Measurements from ENCODE around the gene AOAH. TPM values are rescaled to one million over a fixed set of nuclear protein-coding genes. Genes with fewer than 3 reads are reported as not detected.

AOAH gene
- total RNA-seq, 1 experiment from 2014 or later, result 0.39 TPM

- WGBS (ENCODE audit: extremely low coverage, insufficient read length, low lambda C conversion rate), result no CpG with 5 or more reads among the region's 3 CpGs
- H2BK20ac ChIP-seq (ENCODE audit: low read depth, low read length, poor library complexity, severe bottlenecking), result no peak overlapping the region
These were observed 134.9 kb downstream of the AOAH start for GRCh38 chr7:36589391-36589790.

More at GRCh38 chr7:36589391-36589790, 134.9 kb downstream of the AOAH start:
- H3K9me3 ChIP-seq (ENCODE audit: control insufficient read depth, low read depth, low read length), result no peaks in the 10 kb centered on the region
- no peak for TF ChIP-seq CTCF (conservative IDR thresholded peaks at IDR 0.05)
- DNase-seq, result no peak
- no peak overlapping the region for H3K14ac ChIP-seq (ENCODE audit: insufficient read depth, low read length)
- H2BK15ac ChIP-seq (ENCODE audit: low read depth, low read length), result no peak overlapping the region
- H3K27ac ChIP-seq (ENCODE audit: insufficient read length, low read depth, low read length), result no peak overlapping the region
- no peak overlapping the region for H2BK12ac ChIP-seq (ENCODE audit: insufficient read length, low read depth, low read length)
- no peaks in the 10 kb centered on the region for H3K4me1 ChIP-seq (ENCODE audit: insufficient read depth, low read length)
- Mint-ChIP-seq H3K9me3 (peaks cover 0 to 4% of the 10 kb centered on the region in 2 experiments; a peak in 2 of 5 replicates), H3K27me3 (ENCODE audit: low read depth) (no peaks in the 10 kb centered on the region), H3K27ac (no peak overlapping the region), H3K36me3 (ENCODE audit: insufficient read depth in 1 of 3, low read depth in 3 of 3) (peaks cover 0 to 6% (median 0%) of the 10 kb centered on the region in 3 experiments; a peak in 2 of 7 replicates), H3K4me1 (peaks cover 2 to 6% of the 10 kb centered on the region in 2 experiments; a peak in 2 of 4 replicates), H3K4me3 (no peak overlapping the region)
- H3K4ac ChIP-seq (ENCODE audit: low read depth, low read length), result no peak overlapping the region
- no peak overlapping the region for H3K56ac ChIP-seq (ENCODE audit: insufficient read length, low read depth, low read length)
- no peaks in the 10 kb centered on the region for H3K23me2 ChIP-seq (ENCODE audit: insufficient read length, low read depth, low read length, poor library complexity, severe bottlenecking)
- no peak overlapping the region for H2BK120ac ChIP-seq (ENCODE audit: low read depth, low read length, poor library complexity, severe bottlenecking)
- no peak overlapping the region for H3T11ph ChIP-seq (ENCODE audit: low read length)
- H4K91ac ChIP-seq (ENCODE audit: insufficient read length, low read depth, low read length), result no peak overlapping the region
- H3K79me1 ChIP-seq (ENCODE audit: insufficient read depth, low read depth, low read length, poor library complexity, severe bottlenecking), result no peaks in the 10 kb centered on the region
- no peak overlapping the region for H4K8ac ChIP-seq (replicated peaks; ENCODE audit: insufficient read length, low read depth, low read length)
- no peak overlapping the region for H3K9ac ChIP-seq (ENCODE audit: extremely low read depth, insufficient read length, low read length)
- H2AK5ac ChIP-seq (ENCODE audit: insufficient read length, low read length), result no peak overlapping the region
- no peak overlapping the region for H3K23ac ChIP-seq (ENCODE audit: insufficient read length, low read depth, low read length)
- no peaks in the 10 kb centered on the region for H3K27me3 ChIP-seq (ENCODE audit: insufficient read depth, low read length)
- no peak overlapping the region for H3K4me2 ChIP-seq (ENCODE audit: insufficient read depth, insufficient read length, low read length)
- H2AFZ ChIP-seq (ENCODE audit: low read length), result no peak overlapping the region
- H3K18ac ChIP-seq (ENCODE audit: insufficient read length, low read depth, low read length), result no peak overlapping the region
- H4K5ac ChIP-seq (ENCODE audit: insufficient read length, low read depth, low read length), result no peak overlapping the region
- no peaks in the 10 kb centered on the region for H4K20me1 ChIP-seq (ENCODE audit: control insufficient read depth, insufficient read depth, insufficient read length)
- H2BK5ac ChIP-seq (ENCODE audit: insufficient read length, low read length), result no peak overlapping the region
- H3K79me2 ChIP-seq (ENCODE audit: insufficient read depth, low read length), result no peaks in the 10 kb centered on the region

Data from H9 (cell line).